HG03097 (cell line): Measurements from ENCODE around the gene FAF2.

Experiments
- ATAC-seq: cut with Tn5 transposase; IDR thresholded peaks from one replicate; pipeline ENCODE4 v1.9.1; 2021; ENCODE audit not compliant: unreplicated experiment, low FRiP score

Gene FAF2

GRCh38 chr5:176500511-176500910 is 52.3 kb downstream of the FAF2 start:
- no peak for ATAC-seq

DNA sequence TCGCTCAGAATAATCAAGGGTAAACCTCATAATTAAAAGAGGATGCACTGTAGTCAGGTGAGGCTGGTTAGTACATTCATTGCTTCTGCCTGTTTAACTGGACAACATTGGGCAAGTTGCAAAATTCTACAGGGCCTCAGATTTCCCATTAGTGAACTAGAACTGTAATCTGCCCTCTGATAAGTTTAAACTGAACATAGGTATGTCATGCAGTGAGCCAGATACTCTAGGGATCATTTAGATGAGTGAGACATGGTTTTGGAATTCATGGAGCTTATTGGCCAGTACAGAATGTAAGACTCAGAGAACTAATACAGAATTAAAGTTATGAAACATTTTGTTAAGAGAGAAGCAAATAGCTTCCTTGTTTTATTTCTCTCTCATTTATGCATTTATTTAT is 53.1 kb downstream of the FAF2 start:
- ATAC-seq = no peak

GRCh38 chr5:176503496-176503895 is 55.3 kb downstream of the FAF2 start:
- no peak for ATAC-seq

DNA sequence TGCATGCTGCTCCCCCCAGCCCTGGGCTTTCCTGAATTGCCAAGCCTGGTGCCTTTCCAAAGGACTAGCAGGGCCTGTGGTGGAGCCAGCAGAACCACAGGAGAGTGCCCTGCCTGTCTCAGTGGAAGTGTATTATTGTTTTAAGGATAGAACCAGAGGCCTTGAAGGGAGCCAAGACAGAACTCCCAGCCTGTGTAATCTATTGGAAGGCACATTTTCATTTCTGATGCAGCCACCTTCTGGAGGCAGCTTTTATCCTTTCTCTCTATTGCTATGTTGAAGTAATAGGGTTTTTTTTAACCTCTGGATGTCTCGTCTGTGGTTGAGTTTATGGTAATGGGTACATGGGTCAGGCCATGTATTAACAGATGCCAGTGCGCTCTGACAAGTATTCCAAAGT is 59.7 kb downstream of the FAF2 start:
- no peak for ATAC-seq

DNA sequence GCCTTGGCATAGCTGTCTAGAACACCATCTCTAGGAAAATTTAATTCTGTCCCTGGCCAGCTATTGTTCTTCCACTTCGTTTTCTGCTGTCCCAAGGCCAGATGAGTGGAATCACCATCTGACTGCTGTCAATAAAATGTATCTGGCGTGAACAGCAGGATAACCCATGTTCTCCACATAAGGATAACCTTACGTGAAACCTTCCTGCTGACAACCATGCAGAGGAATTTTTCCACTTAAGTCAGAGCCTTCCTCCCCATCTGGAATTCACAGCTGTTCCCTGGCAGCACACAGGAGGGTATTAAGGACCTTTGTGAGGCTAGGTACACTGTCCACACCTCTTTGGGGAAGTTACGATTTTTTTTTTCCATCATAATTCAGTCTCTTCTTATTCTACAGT is 60.4 kb downstream of the FAF2 start:
- ATAC-seq = no peak

DNA sequence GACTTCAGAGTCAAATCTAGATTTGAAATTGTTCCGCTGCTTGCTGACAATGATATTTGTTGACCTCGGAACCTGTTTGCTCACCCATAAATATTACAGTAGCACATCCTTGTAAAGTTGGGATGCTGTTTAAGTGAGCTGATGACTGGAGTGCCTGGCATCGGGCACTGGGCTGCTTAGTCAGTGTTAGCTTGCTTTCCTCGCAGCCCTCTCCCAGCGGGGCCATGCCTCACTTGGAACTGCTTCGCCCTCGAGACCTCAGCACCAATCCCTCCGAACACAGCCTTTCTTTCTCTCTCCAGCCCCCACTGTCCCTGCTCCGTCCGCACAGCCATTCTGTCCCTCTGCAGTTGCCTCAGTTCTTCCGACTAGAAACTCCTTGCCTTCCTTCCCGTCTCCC is 65.6 kb downstream of the FAF2 start:
- ATAC-seq = no peak

DNA sequence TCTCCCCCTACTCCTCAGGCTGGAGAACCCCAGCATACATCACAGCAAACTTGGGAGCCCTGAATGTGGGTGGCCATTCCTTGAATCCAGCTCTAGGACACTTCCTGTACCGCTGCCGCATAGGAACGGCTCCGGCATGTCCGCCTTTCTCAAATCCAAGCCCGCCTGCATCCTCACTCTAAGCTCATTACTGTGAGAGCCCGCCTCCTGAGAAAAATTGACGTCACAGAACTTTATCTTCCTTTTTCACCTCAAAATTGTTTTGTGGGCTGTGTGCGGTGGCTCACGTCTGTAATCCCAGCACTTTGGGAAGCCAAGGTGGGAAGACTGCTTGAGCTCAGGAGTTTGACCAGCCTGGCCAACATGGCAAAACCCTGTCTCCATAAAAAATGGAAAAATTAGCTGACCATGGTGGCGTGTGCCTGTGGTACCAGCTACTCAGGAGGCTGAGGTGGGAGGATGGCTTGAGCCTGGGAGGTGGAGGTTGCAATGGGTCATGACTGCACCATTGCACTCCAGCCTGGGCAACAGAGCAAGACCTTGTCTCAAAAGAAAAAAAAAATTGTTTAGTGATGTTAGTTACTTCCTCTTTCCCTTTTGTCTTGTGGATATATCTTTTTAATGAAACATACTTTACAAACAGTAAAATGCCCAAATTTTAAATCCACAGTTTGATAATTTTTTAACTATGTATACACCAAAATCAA is 66.2 kb downstream of the FAF2 start:
- no peak for ATAC-seq

DNA sequence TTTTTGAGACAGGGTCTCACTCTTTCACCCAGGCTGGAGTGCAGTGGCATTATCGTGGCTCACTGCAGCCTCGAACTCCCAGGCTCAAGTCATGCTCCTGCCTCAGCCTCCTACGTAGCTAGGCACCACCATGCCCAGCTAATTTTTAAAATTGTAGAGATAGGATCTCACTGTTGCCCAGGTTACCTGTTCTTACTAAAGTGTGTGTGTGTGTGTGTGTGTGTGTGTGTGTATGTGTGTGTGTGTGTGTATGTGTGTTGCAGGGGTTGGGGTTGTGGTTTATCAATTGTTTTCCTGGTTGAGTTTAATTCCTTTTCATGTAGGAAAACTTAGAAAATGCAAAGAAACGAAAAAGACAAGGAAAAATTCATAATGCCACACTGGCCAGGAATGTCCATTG is 67.2 kb downstream of the FAF2 start:
- no peak for ATAC-seq

DNA sequence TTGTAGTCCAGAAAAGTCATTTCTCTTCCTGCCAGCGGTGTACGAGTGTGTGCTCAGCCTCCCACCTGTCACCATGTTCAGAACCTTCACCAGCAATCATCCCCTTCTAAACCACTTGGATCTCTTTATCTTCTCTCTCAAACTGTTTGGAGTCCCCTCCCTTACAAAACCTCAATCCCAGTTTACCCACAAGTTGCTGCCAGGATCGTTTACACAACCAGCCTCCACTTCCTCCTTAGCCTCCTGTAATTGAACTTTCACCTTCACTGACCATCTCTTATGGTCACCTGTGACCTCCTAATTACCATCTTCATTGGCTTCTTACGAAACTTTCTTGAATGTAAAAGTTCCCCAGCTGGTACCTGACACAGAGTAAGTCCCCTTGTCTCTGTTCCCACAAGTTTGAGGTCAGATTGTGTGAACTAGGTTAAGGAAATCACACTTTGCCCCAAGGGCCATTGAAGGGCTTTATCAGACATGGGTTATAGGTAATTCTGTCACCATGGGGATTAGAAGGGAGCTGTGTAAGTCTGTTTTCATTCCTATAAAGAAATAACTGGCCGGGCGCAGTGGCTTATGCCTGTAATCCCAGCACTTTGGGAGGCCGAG is 69.0 kb downstream of the FAF2 start:
- no peak for ATAC-seq

DNA sequence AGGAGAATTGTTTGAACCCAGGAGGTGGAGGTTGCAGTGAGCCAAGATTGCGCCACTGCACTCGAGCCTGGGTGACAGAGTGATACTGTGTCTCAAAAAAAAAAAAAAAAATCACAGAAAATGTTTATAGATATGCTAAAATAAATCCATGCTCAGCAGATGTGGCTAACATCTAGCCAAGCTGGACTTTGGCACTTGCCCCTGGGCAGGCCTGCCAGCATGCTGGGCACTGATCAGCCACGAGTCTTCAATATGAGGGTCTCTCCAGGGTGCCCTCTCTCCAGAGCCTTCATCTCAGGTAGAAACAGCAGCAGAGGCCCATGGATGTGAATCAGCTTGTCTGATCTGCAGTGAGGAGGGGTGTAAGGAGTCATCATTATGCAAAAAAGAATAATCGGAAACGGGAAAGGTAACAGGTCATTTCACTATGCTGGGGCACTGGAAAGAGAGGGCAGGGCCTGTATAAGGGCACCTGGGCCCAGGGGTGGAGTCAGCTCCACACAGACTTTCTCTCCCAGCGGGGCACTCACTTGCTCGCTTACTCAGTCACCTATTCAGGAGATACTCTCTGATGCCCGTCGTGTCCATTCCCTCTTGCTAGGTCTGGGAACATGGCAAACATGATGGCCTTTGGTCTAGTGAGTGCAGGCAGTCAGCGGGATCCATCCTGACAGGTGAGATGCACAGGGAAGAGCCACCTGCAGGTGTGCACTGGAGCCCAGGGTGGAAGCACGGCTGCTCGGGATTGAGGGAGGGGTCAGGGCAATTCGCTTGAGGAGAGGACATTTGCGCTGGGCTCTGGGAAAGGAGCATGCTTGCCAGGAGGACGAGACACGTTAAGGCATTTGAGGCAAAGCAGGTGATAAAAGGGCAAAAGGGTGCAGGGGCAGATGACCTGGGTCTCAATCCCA is 71.9 kb downstream of the FAF2 start:
- no peak for ATAC-seq

- no peak for ATAC-seq
These were observed 73.1 kb downstream of the FAF2 start for GRCh38 chr5:176521286-176521685.

DNA sequence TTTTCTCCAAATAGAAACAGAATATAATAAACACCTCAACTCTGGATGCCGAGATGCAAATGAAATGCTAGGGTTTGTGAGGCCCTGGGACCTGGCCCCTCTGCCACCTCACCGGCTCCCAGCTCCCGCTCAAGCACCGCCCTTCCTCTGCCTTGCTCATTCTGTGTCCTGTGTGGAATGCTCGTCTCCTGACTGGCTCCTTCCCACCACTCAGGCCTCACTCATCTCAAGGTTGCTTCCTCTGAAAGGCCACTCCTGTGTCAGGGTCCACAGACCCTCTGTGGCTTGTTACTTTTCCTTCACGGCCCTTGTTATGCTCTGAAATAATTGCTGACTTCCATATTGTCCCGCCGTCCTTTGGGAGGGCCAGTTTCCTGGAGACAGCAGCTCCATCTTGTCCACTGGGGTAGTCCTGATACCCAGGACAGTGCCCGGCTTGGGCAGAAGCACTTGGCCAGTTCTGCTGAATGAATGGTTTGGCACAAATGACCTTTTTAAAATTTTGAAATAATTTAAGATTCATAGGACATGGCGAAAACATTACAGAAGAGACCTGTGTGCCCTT is 73.6 kb downstream of the FAF2 start:
- no peak for ATAC-seq

DNA sequence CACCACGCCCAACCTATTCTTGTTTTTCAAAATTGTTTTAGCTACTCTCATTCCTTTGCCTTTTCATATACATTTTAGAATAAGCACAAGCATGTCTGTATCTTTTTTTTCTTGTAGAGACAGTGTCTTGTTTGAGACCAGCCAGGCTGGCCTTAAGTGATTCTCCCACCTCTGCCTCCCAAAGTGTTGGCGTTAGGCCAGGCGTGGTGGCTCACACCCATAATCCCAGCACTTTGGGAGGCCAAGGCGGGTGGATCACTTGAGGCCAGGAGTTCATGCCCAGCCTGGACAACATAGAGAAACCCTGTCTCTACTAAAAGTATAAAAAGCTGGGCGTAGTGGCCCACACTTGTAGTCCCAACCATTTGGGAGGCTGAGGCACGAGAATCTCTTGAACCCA is 76.0 kb downstream of the FAF2 start:
- ATAC-seq = no peak

- no peak for ATAC-seq
These were observed 76.8 kb downstream of the FAF2 start for GRCh38 chr5:176524987-176525386.

DNA sequence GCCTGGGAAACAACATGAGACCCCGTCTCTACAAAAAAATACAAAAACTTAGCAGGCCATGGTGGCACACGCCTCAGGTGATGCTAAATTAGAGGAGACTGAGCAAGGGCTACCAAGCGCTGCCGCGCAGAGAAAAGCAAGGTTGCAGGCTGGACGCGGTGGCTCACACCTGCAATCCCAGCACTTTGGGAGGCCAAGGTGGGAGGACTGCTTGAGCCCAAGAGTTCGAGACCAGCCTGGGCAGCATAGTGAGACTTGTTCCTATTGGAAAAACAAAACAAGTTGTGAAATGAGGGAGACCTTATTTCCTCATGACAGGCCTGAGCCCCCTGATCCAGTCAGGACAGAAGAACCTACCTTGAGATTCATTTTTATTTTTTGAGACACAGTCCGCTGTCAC is 77.5 kb downstream of the FAF2 start:
- no peak for ATAC-seq

- ATAC-seq = no peak
These were observed 78.3 kb downstream of the FAF2 start for GRCh38 chr5:176526462-176526861.

- no peak for ATAC-seq
These were observed 79.3 kb downstream of the FAF2 start for GRCh38 chr5:176527246-176528222.

- no peak for ATAC-seq
These were observed 80.1 kb downstream of the FAF2 start for GRCh38 chr5:176528301-176528700.

DNA sequence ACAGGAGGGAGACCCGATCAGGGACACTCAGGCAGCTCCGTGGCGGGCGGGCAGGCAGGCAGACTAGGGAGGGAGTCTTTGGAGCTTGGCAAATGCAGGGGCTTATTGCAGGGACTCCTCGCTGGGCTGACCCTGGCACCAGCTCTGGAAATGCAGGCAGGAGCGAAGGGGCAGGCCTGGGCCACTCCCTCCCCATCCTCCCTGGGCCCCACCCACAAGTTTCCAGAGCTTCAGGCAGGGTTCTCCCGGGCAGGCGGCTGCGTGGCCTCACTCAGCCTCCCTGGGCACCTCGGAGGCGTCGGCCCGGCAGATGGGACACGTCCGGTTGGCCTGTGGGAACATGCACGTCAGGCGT is 80.6 kb downstream of the FAF2 start:
- ATAC-seq = no peak

GRCh38 chr5:176529116-176529740 is 81.0 kb downstream of the FAF2 start:
- ATAC-seq = no peak
